Measurements from ENCODE around the gene COMTD1.

DNA sequence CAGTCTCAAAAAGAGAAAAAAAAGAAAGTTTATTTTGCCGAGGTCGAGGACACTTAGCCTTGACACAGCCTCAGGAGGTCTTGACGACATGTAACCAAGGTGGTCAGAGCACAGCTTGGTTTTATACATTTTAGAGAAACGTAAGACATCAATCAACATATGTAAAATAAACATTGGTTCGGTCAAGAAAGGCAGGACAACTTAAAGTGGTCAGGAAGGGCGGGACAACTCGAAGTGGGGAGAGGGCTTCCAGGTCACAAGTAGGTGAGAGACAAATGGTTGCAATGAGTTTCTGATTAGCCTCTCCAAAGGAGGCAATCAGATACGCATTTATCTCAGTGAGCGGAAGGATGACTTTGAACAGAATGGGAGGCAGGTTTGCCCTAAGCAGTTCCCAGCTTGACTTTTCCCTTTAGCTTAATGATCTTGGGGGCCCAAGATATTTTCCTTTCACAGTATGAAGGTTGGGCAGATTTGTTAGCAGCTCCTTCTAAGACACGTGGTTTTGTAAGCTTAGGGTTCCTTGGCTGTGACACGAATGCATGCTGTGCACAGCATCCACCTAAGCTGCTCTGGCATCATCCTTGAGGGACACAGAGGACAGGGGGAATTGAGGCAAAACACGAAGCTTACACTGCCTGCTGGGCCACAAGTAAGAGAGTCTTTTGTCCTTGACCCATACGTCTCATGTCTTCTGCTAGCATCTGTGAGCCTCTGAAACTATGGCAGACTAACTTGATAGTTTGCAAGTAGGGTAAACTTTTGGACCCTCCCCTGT, 28.5 kb downstream of the COMTD1 start:
- TF ChIP-seq, protein P1, sequence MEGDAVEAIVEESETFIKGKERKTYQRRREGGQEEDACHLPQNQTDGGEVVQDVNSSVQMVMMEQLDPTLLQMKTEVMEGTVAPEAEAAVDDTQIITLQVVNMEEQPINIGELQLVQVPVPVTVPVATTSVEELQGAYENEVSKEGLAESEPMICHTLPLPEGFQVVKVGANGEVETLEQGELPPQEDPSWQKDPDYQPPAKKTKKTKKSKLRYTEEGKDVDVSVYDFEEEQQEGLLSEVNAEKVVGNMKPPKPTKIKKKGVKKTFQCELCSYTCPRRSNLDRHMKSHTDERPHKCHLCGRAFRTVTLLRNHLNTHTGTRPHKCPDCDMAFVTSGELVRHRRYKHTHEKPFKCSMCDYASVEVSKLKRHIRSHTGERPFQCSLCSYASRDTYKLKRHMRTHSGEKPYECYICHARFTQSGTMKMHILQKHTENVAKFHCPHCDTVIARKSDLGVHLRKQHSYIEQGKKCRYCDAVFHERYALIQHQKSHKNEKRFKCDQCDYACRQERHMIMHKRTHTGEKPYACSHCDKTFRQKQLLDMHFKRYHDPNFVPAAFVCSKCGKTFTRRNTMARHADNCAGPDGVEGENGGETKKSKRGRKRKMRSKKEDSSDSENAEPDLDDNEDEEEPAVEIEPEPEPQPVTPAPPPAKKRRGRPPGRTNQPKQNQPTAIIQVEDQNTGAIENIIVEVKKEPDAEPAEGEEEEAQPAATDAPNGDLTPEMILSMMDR (conservative IDR thresholded peaks at IDR 0.05): no peak
- TF ChIP-seq EZH2 (IDR thresholded peaks at IDR 0.05; ENCODE audit: low read depth): no peak

All from PC-9 (cell line).